ENCODE measurements around the gene AACS.

- no peak for TF ChIP-seq EZH2 (optimal IDR thresholded peaks at IDR 0.05; ENCODE audit: low read depth, low read length)
- no peak for TF ChIP-seq CTCF (IDR thresholded peaks at IDR 0.05; ENCODE audit: low read length)
These were observed 34.2 kb downstream of the AACS start for GRCh38 chr12:125099409-125099782.

Data from MM.1S (cell line).